Testis (tissue), 2 donors: ENCODE results near the gene SMAD3.

Experiments used
- POLR2A ChIP-seq: fragments of 450-650 bp; IDR thresholded peaks from one replicate; pipeline ENCODE4 v1.6.1; 2017; ENCODE audit warnings: antibody characterized with exemption, mild to moderate bottlenecking, moderate library complexity
- TF ChIP-seq, protein P1 (sequence below), 3 experiments: fragments of 450-650 bp in 2 of 3; fragments of 200-600 bp in 1 of 3; sonication (generic) in 1 of 3; IDR thresholded peaks; one replicate each; pipeline ENCODE4 v1.5.1; 2016 to 2019; ENCODE audit warnings: antibody characterized with exemption in 3 of 3, mild to moderate bottlenecking in 2 of 3, moderate library complexity in 1 of 3

GRCh38 chr15:67116742-67117141, 51.3 kb downstream of the SMAD3 start:
- TF ChIP-seq, protein P1, sequence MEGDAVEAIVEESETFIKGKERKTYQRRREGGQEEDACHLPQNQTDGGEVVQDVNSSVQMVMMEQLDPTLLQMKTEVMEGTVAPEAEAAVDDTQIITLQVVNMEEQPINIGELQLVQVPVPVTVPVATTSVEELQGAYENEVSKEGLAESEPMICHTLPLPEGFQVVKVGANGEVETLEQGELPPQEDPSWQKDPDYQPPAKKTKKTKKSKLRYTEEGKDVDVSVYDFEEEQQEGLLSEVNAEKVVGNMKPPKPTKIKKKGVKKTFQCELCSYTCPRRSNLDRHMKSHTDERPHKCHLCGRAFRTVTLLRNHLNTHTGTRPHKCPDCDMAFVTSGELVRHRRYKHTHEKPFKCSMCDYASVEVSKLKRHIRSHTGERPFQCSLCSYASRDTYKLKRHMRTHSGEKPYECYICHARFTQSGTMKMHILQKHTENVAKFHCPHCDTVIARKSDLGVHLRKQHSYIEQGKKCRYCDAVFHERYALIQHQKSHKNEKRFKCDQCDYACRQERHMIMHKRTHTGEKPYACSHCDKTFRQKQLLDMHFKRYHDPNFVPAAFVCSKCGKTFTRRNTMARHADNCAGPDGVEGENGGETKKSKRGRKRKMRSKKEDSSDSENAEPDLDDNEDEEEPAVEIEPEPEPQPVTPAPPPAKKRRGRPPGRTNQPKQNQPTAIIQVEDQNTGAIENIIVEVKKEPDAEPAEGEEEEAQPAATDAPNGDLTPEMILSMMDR (IDR thresholded peaks at IDR 0.05) = no peak
- no peak for TF ChIP-seq POLR2A
